HG03095 (cell line): ENCODE results near the gene LRP1.

ENCODE experiments used
- ATAC-seq: cut with Tn5 transposase; IDR thresholded peaks from one replicate; pipeline ENCODE4 v1.9.1; 2021; ENCODE audit warnings: moderate library complexity; ENCODE audit not compliant: unreplicated experiment

Gene LRP1

DNA sequence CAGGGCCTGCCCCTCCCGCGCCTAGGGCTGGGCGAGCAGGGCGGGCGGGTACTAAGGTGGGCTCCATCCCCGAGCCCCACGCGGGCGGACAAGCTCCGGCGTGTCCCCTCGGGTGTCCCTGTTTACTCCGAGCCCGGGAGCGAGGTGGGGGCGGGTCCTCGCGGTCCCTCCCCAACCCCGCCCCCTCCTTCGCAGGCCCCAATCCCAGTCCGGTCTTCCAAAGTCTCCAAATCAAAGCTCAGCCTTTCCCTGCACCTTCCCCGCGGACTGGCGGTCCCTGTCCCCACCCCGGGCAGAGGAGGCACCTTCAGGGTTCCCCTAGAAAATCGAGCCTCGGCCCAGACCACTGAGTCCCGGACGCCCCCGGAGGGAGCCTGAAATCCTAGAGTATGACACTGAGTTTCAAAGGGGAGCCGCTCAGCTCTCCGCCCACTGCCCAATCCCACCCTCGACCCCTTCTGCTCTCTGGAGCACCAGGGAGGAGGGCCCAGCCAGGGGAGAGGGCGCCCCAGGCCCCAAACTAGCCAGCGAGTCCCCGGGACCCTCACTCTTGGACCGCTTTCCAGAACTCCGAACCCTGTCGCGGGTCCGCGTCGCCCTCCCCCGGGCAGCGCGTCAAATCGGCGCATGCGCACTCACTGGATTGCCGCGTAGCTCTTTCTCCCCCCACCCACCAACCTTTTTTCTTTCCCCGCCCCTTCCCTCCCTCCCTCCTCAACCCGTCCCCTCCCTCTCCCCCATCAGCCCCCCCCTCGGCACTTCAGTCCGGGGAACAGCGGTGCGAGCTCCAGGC is at the start of gene LRP1:
TSS of gene LRP1 (plus strand) at position 758 of the 793 bp plus-strand sequence. CDS start 482 bp downstream, outside the sequence.
- ATAC-seq, result no peak

DNA sequence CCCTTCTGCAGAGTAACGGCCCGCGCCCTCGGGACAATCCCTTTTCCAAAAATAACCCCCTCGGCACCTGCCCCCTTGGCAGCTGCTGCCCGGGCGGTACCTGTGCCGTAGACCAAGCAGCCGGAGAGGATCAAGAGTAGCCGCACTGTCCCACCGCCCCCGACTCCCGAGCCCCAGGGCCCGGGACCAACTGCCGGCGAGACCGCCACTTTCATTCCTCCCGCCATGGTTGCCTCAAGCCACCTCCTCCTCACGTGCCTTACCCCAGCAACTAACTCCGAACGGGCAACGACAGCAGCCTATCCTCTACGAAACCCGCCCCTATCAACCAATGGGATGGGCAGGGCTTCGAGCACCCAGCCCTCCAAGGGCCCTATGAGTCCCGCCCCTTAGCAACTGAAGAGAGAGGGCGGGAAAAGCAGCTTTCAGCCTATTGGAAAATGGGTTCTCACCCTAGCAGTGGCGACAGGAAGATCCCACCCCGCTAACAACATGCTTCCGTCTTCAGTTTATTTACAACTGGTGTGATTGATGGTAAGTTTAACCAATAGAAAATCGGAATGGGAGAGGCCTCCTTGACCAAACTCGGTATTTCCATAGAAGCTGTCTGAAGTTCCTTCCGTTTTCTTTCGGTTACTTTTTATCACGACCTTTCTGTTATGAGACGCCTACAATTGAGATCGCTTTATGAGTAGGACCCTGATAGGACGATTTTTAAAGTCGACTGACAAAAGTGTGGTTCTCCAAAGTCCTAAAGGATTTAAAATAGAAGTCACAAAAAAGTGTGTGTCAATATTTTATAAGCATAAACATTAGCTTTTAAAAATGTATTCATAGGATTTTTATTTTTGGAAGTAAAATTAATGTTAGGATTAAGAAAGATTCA is 49.5 kb upstream of the LRP1 start, which contains the start of gene NEMP1:
TSS of gene NEMP1 (minus strand) at position 273 of the 886 bp plus-strand sequence. CDS start at position 227, 46 bp downstream.
- ATAC-seq, result peak; percentile 98

DNA sequence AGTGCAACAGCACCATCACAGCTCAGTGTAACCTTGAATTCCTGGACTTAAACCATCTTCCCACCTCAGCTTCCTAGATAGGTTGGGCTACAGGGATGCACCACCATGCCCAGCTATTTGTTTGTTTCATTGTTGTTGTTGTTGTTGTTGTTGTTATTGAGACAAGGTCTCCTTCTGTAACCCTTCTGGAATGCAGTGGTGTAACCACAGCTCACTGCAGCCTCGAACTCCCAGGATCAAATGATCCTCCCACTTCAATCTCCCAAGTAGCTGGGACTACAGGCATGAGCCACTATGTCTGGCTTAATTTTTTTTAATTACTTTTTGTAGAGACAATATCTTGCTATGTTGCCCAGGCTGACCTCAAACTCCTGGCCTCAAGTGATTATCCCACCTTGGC is 48.5 kb upstream of the LRP1 start:
- no peak for ATAC-seq

DNA sequence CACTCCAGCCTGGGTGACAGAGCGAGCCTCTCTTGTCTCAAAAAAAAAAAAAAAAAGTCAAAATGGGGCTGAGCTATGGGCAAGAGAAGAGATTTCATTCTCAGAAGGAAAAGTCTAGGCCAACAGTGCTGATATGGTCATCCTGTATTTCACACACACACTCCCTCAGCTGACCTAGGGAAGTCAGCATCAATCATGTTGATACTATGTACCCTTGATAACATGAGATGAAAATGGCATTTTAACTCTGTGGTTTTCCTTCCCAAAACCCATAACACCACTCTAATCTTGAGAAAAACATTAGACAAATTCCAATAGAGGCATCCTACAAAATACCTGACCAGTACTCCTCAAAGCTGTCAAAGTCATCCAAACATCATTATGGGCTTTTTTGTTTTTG is 47.4 kb upstream of the LRP1 start:
- no peak for ATAC-seq

DNA sequence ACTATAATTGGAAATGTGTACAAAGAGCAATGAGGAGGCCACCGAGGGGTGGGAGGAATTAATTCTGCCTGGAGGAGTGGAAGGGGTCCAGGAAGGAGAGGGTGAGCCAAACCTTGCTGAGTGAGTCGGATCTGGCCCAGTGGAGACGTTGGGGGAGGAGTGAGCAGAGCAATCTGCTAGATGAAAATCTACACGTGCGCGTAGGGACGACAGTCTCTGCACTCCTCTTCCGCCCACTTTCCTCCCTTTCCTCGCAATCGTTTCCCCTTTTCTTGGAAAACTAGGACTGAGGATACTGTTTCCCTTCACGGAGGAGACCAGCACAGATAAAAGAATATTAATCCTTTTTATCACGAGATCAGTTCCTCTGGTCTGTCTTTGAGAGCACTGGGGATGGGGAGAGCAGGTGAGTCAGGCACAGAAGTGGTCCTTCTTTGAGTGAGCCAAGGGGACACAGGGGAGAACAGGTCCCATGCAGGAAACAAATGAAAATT is 42.2 kb upstream of the LRP1 start:
- no peak for ATAC-seq

DNA sequence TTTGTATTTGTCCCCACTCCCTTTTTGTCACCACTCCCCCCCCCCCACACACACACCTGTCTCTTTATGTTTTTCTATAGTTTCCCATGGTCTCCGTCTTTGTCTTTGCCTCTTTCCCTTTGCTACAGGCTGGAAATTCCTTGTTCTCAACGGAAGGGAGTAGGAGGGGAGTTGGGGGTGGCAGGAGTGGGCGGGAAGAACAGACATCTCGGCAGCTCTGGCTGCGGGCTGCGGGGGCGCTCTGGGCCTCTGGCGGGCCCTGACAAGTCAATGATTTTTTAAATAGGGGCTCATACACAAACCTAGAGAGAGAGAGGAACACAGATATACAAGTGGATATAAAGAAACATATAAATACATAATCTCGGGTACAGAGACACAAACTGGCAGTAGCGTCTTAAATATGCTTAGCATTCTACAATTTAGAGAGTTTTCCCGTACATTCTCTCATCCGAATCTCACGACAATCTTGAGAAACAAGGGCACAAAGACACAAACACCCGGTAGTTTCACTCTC is 41.7 kb upstream of the LRP1 start:
- ATAC-seq, result no peak

DNA sequence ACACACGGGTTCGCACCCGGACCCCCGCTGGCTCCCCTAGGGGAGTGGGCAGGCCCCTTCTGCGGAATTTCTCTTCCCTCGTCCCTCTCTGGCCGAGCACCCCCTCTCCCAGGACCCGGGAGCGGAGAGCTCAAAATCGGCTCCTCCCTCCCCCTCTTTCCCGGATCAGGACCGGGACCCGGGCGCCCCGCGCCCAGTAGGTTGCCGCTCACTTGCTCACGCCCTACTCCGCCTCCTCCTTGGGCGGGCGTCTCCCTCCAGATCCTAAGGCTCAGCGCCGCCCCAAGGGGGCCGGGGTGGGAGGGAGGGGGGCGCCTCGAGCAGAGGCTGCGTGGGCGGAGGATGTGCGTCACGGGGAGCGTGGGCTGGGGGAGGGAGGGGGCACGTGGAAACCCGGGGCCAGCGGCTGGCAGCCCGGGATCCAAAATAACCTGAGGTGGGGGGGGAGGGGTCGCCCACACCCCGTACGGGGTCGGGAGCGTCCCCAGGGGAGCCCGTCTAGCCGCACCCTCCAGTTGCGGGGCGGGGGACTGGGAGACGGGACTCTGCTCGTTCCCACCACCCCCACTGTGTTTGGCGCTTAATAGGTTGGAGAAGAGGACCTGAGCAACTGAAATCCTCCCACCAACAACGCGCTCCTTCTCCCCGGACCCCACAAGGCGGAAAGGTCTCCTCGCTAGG is 41.1 kb upstream of the LRP1 start:
- peak; percentile 33 for ATAC-seq

DNA sequence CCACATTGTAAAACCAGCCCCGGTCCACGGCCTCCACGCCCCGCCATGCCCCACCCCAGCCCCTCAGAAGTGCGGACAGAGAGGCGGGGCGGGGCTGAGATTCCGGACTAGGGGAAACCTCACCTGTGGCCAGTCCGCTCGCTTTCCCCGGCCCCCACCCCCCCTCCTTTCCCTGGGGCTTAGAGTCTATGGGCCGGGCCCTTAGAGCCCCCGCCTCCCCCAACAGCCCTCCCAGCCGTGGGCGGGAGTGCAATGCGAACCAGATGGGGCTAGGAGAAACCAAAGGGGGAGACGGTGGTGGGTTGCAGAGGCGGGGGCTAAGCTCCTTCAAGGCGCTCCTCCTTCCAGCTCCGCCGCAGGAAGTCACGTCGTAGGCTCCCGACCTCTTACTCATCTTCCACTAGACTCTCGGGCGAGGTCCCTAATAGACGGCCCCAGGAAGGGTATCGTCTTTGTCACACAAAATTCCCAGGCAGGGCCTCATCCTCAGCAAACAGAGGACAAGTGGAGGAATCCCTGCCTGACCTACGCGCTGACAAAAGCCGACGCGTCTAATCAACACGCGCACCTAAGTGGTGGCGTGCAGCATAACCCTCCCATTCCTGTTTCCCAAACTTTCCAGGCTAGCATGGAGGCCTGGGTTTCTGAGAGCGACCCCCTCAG is 40.5 kb upstream of the LRP1 start:
- ATAC-seq, result peak; percentile 32

DNA sequence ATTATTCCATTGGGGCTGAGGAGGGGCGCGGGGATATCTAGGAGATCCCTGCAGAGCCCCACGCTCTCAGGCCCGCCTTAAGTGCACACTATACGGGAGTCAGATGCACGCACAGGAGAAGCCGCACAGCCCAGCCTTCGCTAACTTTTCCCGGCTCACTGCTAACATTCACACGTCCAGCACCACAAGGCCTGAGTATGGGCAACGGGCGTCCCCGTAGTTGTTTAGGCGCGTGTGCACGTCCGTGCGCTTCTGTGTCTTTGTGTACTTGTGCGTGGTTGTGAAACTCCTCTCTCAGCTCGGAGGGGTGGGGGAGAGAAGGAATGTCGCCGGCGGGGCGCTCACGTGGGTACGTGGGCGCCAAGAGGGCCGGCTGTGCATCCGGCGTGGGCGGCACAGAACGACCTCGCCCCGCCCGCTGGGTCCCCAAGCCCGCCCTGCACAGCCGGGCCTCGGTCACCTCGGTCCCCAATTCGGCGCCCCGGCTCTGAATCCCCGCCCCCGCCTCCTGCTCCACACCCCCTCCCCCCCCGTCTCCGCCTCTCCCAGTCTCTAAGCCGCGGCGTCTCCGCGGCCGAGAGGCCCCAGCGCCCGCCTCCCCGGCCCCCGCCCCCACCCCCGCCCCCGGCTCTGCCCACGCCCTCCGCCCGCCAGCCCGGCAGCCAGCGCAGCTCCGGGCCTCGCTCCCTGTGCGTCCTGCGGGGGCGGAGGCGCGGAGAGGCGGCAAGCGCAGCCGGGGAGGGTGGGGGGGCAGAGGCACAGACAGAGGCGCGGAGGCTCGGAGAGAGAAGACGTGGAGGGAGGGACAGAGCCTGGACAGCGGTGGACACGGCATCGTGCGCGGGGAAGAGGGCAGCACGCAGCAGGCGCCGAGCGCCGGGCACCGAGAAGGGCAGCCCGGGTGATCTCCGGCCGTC is 39.7 kb upstream of the LRP1 start, which contains the start of gene NAB2:
TSS of gene NAB2 (plus strand) at position 761 of the 917 bp plus-strand sequence. CDS start 158 bp downstream, outside the sequence.
- peak; percentile 39 for ATAC-seq

DNA sequence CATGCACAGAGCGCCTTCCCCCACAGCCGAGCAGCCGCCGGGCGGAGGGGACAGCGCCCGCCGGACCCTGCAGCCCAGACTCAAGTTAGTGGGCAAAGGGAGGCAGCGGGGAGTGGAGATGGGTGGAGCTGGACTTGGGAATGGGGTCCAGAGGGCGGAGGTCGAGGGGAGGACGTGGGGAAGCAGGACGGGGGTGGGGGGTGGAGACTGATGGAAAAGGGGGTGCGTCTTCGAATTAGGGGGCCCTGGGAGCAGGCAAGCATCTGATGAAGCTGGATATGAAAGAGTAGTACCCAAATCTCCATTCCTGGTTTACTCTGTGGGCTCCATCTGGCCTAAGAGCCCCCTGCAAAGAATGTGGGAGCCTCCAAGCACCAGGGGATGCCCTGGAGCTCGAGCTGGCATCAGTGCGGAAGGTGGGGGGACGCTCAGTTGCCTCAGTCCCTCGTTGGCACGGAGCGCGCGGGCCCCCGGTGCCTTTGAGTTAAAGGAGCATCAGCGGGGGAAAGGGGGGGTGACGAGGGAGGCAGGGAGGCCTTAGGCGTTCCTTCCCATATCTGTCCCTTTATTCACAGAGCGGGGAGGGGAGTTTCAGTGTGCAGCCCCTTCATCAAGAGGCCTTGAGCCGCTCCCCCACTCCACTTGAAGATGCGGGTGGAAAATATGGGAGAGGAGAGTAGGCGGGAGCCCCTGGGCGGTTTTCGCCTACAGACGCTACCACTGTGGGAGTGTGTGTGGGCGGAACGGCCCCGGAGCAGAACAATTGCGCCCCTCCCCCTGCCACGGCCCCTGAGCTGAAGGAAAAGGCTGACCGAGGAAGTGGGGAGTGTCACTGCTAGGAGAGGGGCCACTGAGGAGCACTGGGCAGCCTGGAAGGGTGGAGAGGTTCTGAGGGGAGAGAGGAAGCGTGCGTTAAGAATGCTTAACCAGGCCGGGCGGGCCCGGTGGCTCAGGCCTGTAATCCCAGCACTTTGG is 38.7 kb upstream of the LRP1 start:
- ATAC-seq, result no peak

DNA sequence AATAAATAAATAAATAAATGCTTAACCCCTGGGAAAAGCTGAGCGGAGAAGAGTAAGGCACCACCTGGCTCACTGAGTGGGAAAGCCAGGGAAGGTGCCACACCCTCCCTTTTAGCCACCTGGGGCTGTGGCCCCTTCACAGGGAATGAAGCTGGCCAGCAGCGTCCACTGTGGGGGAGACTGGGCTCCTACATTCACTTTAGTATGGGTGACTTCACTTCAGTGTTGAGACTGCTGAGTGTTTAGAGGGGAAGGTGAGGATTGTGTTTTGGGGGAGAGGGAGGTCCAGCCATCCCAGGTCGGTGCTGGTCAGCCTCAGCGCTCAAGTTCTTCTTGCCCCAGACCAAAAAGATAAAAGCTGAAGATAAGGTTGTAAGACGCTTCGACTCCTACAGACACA is 37.8 kb upstream of the LRP1 start:
- ATAC-seq, result no peak

DNA sequence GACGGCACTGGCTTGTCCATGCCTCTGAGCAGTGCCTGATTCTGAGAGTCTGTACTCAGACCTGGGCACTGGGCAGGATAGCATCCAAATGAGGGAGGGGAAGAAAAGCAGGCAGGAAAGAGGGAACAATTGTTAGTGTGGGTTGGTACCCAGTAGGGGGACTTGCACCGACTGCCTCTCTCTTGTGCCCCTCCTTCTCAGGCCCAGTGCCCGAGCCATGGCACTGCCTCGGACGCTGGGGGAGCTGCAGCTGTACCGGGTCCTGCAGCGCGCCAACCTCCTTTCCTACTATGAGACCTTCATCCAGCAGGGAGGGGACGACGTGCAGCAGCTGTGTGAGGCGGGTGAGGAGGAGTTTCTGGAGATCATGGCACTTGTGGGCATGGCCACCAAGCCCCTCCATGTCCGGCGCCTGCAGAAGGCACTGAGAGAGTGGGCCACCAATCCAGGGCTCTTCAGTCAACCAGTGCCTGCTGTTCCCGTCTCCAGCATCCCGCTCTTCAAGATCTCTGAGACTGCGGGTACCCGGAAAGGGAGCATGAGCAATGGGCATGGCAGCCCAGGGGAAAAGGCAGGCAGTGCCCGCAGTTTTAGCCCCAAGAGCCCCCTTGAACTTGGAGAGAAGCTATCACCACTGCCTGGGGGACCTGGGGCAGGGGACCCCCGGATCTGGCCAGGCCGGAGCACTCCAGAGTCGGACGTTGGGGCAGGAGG is 37.2 kb upstream of the LRP1 start:
- no peak for ATAC-seq

DNA sequence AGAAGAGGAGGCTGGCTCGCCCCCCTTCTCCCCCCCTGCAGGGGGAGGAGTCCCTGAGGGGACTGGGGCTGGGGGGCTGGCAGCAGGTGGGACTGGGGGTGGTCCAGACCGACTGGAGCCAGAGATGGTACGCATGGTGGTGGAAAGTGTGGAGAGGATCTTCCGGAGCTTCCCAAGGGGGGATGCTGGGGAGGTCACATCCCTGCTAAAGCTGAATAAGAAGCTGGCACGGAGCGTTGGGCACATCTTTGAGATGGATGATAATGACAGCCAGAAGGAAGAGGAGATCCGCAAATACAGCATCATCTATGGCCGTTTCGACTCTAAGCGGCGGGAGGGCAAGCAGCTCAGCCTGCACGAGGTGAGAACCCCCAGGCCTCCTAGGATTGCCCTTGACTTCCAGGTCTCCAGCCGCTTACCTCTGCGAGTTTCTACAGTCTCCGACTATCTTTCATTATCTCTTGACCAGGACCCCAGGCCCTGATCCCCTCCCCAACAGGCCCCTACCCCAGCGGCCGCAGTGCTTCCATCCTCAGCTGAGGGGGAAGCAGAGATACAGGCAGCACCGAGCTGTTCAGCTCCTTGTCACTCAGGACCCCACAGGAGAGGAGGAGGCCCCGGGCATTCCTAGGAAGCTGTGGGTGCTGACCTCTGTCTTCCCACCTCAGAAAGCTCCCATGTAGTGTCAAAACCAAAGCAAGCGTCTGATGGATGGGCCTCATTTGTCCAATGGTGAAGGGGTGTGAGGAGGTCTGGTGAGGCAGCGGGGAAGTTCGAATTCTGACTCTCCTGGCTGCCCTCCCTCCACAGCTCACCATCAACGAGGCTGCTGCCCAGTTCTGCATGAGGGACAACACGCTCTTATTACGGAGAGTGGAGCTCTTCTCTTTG is 36.4 kb upstream of the LRP1 start:
- ATAC-seq, result no peak

DNA sequence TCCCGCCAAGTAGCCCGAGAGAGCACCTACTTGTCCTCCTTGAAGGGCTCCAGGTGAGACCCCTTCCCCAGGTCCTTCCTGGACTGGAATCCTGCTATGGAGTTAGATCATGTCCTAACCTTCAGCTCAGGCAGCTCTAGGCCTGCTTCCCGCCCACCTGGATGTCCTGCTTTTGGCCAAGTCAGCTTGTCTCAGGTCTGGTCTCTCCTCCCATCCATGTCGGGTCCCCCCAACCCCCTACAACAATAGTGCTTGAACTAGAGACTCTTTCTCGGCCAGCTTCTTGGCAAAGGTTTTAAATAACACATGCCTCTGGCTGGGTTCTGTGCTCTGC is 35.8 kb upstream of the LRP1 start:
- no peak for ATAC-seq

DNA sequence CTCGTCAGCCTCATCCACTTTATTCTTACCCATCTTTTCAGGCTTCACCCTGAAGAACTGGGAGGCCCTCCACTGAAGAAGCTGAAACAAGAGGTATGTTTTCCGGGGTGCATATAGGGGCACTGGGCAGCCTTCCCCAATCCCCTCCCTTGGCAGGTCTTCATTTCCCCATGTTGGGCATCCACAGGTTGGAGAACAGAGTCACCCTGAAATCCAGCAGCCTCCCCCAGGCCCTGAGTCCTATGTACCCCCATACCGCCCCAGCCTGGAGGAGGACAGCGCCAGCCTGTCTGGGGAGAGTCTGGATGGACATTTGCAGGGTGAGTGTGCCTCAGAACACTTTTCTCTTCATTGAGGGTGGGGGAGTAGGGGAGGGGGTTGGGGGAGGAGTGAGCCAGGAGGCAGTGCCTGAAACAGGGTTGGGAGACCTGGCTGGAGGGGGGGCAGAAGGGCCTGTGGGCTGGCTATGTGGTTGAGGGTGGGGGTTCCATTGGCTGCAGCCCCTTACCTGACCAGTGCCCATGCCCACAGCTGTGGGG is 35.3 kb upstream of the LRP1 start:
- ATAC-seq, result no peak
